Colonic mucosa (tissue), 4 donors: ENCODE data around the gene CD82. TPM values are rescaled to one million over a fixed set of nuclear protein-coding genes. Genes with fewer than 3 reads are reported as not detected.

Source experiments
- DNase-seq: peaks from one replicate; pipeline ENCODE4 v3.0.0-alpha.2; 2020
- H3K27ac ChIP-seq: fragments of 200-600 bp; one replicate; pipeline ENCODE4 v1.8.0; 2021
- H3K27me3 ChIP-seq: fragments of 200-600 bp; one replicate; pipeline ENCODE4 v1.8.0; 2021
- H3K36me3 ChIP-seq: fragments of 200-600 bp; one replicate; pipeline ENCODE4 v1.8.0; 2021
- H3K4me1 ChIP-seq: fragments of 200-600 bp; one replicate; pipeline ENCODE4 v1.8.0; 2021; ENCODE audit warnings: mild to moderate bottlenecking
- H3K4me3 ChIP-seq: fragments of 200-600 bp; one replicate; pipeline ENCODE4 v1.8.0; 2021
- H3K9ac ChIP-seq, 2 donors: one replicate each; pipeline ENCODE4 v1.7.0; 2013; ENCODE audit warnings: control low read depth in 2 of 2, low read depth in 2 of 2, low read length in 2 of 2
- H3K9me3 ChIP-seq: fragments of 200-600 bp; one replicate; pipeline ENCODE4 v1.8.0; 2021
- CTCF ChIP-seq: fragments of 200-600 bp; IDR thresholded peaks from one replicate; pipeline ENCODE4 v1.8.0; 2022; ENCODE audit warnings: antibody characterized with exemption, mild to moderate bottlenecking
- intact Hi-C: fragments of 100-400 bp; cut with DNase I; formaldehyde crosslinking; loops from one replicate; pipeline ENCODE4 v1.14.1; 2022
- total RNA-seq, 2 donors: library from RNA; stranded (reverse); fragmentation: NEBNext Ultra II Directional in 1 of 2; extraction: Animal tissue kit (Norgen Biotek cat#: 25700) in 1 of 2; gene quantifications; one replicate each; pipeline ENCODE4 v1.2.1, GENCODE V29; 2021
- donor health status: healthy.
- donor health status: DM: no; HTN: no; CAD: no.
- donor health status: DM: no; HTN: no; CAD: no.

CD82 gene
- total RNA-seq, 2 donors from 2014 or later, result 36.2 to 41.6 TPM

- TF ChIP-seq CTCF, result no peak
- Histone ChIP-seq H3K9ac (no peak overlapping the region), H3K4me1 (peaks cover 7% of the 10 kb centered on the region), H3K9me3 (no peaks in the 10 kb centered on the region), H3K27me3 (no peaks in the 10 kb centered on the region), H3K27ac (no peak overlapping the region), H3K36me3 (no peaks in the 10 kb centered on the region), H3K4me3 (no peak overlapping the region)
- intact Hi-C loops, result no loop called here
- no peak for DNase-seq
Measured at GRCh38 chr11:44605068-44605708, 39.7 kb downstream of the CD82 start.

- no peaks in the 10 kb centered on the region for H3K36me3 ChIP-seq
Measured at GRCh38 chr11:44605965-44606364, 40.5 kb downstream of the CD82 start.

GRCh38 chr11:44606472-44606871 lies 41.0 kb downstream of the CD82 start:
- Histone ChIP-seq H3K36me3 (no peaks in the 10 kb centered on the region), H3K27ac (no peak overlapping the region), H3K27me3 (no peaks in the 10 kb centered on the region), H3K4me1 (peaks cover 2% of the 10 kb centered on the region), H3K4me3 (no peak overlapping the region), H3K9me3 (no peaks in the 10 kb centered on the region), H3K9ac (no peak overlapping the region)
- intact Hi-C loops, result no loop called here
- DNase-seq, result no peak
- TF ChIP-seq CTCF, result no peak

More at GRCh38 chr11:44605965-44606364, 40.5 kb downstream of the CD82 start:
- no peaks in the 10 kb centered on the region for H3K27me3 ChIP-seq
- no peak overlapping the region for H3K4me3 ChIP-seq
- intact Hi-C loops, result no loop called here
- DNase-seq, result no peak
- TF ChIP-seq CTCF, result no peak
- no peaks in the 10 kb centered on the region for H3K9me3 ChIP-seq
- H3K9ac ChIP-seq, result no peak overlapping the region
- H3K27ac ChIP-seq, result no peak overlapping the region
- H3K4me1 ChIP-seq, result peaks cover 7% of the 10 kb centered on the region

GRCh38 chr11:44607319-44607962 lies 42.0 kb downstream of the CD82 start:
- no peak for TF ChIP-seq CTCF
- H3K36me3 ChIP-seq, result no peaks in the 10 kb centered on the region
- H3K4me3 ChIP-seq, result no peak overlapping the region
- H3K27me3 ChIP-seq, result no peaks in the 10 kb centered on the region
- intact Hi-C loops, result no loop called here
- H3K4me1 ChIP-seq, result no peaks in the 10 kb centered on the region
- H3K27ac ChIP-seq, result no peak overlapping the region
- no peak overlapping the region for H3K9ac ChIP-seq
- DNase-seq, result no peak
- H3K9me3 ChIP-seq, result no peaks in the 10 kb centered on the region

- Histone ChIP-seq H3K27ac (no peak overlapping the region), H3K4me1 (no peaks in the 10 kb centered on the region), H3K9ac (no peak overlapping the region), H3K9me3 (no peaks in the 10 kb centered on the region), H3K4me3 (no peak overlapping the region), H3K36me3 (no peaks in the 10 kb centered on the region), H3K27me3 (no peaks in the 10 kb centered on the region)
- no peak for DNase-seq
- intact Hi-C loops, result no loop called here
- no peak for TF ChIP-seq CTCF
Measured at GRCh38 chr11:44607987-44608386, 42.5 kb downstream of the CD82 start.
